Stimulated activated CD4-positive, alpha-beta T cell treated with anti-CD3 and anti-CD28 coated beads, Interleukin-2, amount 100 ng/mL, for 24 hours (primary cell): Measurements from ENCODE around the gene CHCHD3.

Experiments
- DNase-seq, 2 donors: peaks; one replicate each; pipeline ENCODE4 v3.0.0-alpha.2; 2020

Gene CHCHD3

DNA sequence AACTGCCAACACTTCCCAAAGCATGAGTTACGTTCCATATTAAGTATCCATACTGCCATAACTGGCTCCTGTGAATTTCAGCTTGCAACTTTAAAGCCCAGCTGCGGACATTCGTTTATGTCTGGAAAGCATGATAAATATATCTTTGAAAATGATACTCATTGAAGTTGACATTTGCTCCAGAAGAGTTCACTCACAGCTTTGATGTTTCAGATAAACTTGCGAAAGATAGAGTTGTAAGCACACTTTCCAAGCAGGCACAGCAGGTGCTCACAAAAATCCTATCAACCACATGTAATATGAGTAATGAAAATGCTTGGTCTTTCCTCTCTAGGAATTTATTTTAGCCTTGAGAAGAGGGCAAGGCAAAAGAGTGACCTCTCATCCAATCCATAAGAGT, 4.5 kb downstream of the CHCHD3 start:
- DNase-seq = no peak

DNA sequence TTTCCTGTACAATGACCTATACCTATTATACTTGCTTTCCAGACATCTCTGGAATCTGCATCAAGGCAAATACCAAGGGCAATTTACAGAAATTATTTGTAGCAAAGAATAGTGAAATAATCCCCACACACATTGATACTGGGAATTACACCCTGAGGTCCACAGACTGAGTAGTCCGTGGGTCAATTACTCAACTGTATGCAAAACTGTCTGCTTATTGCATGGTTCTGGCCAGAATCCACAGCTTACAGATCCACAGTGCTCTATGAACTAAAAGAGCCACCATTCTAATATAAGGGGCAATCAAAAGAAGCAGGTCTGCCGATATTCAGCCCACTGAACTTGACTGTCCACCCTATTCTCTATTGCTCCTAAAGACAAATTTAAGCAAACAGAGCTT, 5.7 kb downstream of the CHCHD3 start:
- DNase-seq = no peak

DNA sequence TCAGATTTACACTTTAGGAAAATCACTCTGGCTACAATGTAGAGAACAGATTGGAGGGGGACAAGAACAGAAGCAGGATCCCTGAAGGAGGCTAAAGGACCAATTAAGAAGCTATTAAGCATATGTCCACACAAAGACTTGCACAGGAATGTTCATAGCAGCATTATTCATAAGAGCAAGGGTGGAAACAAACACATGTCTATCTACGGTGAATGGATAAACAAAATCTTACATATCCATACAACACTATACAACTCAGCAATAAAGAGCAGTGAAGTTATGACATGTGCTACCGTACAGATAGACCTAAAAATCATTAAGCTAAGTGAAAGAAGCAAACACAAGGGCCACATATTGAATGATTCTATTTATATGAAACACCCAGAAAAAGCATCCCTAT, 10.4 kb downstream of the CHCHD3 start:
- DNase-seq = no peak

DNA sequence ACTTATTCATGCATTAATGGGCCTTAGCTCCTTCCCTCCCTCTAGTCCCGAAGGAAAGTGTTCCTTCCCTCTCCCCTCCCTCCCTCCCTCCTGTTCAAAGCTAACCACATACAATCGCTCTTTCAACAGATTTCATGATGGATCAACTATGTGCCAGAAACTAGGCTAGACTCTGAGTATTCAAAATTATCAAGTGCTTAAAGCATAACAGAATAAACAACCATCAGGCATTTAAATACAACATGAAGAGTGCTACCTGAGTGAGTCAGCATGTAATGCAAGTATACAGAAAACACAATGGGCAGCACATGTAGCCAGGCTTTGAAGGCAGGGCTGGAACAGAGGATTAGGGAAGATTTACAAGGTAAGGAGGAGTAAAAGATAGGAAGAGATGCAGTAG, 11.3 kb downstream of the CHCHD3 start:
- no peak for DNase-seq

DNA sequence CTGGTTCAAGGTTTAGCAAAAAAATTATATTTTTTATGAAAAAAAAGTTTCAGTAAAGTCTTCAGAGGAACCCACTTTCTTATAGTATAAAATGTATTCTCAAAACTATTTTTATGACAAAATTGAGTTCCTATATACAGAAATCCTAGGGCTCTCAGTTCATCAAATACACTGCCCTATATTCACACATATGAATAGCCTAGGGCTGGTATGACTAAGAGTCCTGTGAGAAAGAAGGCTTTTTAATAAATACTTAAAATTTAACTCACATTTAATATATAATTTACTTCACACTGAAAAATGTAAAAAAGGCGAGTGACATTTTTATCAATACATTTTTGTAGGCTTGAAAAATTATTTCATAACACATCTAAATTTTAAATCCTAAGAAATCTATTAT, 16.6 kb downstream of the CHCHD3 start:
- no peak for DNase-seq

DNA sequence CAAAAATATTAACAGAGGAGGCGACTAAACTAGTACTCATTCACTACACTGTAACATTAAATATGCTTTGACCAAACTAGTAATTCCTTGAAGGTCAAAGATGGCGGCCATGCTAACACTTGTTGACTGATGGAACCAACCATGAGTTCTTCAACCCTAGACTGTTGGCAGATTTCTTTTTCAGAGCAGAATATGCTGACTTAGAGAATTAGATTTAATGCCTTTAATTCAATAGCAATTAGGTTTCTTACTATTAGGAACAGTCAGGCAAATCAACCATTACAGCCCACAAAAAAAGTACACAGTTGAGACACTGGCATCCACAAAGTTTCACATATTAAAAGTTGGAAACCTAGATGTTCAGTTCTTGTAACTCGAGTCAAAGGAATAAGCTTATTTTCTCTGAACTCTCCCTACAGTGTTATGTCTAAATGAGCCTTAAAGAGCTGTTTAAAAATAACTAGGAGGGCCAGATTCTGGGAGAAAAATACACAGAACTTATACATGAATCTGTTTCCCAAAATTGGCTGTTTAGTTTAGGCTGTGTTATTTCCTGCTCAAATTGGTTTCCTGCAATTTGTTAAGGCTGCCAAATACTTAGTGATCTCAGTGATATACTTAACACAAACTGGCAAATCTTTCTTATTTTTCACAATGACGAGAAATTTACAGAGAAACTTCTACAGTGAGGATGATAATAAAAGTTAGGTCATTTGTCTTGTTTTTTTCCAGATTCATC, 17.6 kb downstream of the CHCHD3 start:
- no peak for DNase-seq

DNA sequence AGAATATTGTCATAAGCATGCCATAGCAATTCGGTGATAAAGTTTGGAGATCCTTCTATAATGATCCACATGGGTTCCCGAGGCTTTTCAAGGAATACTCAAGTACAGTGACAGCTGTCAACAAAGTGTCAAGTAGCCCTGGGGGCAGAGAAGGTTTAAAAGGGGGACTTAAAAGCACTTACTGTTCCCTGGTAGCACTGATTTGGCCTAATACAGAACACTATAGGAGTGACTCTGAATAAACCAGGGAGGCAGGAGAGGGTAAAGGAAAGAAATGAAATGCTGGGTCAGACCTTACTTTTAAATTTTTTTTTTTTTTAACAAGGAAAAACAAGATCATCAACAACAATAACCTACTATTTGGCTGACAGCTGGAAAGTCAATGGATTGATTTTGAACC, 20.1 kb downstream of the CHCHD3 start:
- DNase-seq = no peak

DNA sequence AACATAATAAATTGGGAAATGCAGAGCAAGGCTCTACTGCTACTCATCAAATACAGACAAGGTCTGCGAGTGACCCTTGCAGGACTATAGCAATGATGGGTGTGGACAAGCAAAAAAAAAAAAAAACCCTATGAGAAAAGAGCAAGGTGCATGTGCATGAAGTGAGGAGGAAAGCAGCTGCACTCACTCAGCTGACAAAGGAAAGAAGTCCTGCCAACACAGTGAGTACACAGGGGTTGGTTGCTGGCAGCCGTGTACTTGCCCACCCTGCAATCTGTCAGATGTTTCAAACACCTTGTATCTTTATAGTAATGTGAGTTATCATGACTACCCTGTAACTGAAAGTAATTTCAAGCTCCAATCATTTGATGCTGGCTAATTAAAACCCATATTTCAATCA, 20.5 kb downstream of the CHCHD3 start:
- no peak for DNase-seq

DNA sequence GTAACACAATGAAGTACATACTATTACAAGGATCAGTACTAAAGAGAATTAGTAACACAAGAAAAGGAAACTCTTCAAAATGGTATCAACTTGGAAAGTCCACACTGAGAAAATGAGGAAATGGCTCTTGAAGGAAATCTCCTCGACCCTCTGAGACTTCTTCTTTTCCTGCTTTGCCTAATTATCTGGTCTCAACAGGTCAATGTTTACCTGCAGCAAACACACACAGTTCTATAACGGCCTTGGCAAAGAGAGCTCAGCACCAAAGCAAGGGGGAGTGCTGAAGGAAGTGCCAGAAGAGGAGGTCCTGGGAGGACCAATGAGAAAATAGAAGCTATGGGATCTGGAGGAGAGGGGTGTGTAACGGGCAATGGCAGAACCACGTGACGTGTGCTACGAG, 21.9 kb downstream of the CHCHD3 start:
- no peak for DNase-seq

DNA sequence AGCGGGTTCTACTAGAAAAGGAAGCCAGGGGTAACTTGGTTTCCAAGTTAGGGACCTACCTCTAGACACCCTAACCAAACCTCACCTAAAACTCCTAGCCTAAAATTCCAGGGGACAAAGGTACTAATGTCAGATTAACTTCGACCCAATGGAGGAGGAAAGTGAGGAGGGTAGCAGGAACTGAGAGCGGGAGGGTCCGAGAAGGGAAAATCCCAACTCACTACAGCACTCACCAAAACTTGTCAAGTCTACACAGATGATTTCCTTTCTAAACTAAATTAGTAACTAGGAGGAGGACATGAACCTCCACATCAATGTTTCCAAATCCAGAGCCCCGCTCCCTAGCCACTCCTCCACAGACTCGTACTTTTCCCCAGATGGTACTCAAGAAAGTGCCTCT, 22.6 kb downstream of the CHCHD3 start:
- no peak for DNase-seq

DNA sequence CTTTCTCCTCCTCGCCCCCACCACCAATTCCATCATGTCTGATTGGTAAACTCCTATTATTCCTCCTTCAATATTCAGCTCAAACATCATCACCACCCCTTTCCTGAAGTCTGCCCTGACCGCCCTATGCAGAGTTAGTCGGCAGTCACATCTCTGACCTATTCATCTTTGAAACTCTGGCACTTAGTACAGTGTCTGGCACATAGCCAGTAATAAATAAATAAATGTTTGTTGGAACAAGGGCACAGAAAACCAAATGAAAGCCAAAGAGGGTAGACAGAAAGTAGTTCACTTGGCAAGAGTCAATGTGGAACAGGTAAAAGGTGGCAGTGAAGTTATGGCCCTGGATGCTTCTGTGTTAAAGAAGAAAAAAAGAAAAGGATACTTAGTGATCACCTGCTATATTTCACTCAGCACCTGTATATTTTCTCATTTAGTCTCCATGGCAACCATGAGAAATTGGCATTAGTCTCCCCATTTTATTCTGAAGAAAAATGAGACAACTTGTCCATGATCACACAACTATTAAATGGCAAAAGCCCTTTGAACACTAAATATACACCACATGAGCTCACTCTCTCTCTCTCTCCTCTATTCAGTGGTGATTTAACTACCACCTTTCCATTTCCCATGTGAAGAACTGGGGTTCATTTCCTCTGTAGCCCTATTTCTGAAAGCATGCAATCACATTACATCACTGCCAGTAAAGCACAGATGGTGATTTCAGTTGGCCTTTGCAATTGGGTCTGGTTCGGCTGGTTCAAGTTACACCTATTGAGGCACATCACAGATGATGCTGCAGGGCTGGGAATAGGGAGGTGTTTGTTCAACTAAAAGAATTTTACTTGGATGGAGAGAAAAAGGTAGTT, 25.3 kb downstream of the CHCHD3 start:
- DNase-seq = no peak

DNA sequence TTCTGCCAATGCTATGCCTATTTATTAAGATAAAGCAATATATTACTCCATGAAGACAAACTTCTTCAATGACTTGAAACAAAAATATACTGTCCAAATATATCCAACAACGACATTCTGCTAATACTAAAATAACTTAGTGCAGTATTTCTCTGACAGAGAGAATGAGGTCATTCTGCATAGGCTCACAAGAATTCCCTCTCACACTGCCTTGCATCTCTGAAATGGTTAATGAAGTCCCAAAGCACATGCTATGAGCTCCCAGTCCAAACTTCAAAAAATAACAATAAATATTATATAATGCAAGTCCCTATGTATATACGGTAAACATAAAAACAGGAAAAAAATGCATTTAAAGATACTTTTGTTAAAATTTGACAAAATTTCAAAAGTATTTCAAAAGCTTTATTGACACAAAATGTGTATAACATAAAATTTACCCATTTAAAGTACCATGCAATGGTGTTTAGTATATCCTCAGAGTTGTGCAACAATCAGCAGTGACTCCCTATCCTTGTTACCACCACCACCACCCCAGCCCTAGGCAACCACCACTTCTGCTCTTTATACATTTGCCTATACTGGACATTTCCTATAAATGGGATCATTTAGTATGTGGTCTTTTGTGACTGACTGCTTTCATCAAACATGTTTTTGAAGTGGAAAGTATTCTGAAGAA, 27.6 kb downstream of the CHCHD3 start:
- no peak for DNase-seq

DNA sequence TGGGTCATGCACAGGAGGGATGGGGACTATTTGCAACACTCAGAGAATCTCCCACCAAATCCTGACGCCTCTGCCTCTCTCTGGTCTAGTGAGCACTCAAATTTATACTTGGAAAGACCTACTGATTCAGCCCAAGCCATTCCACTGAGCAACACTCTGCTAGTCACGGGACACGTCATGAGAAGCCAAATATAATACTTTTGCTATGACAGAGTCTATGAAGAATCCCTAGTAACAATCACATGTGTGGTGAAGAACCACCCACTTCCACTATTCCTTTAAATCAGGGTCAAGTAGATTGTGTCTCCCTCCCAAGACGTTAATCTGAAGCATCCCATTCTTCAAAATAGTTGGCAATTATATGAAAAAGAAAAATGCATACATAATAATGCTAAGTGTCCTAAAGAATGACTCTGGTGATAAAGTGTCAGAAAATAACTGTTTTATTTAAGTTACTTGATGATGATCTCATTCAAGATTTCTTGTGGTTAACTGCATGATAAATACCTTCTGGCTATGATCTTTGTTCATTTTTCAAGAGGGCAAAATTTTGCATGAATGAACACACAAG, 28.5 kb downstream of the CHCHD3 start:
- DNase-seq = no peak

DNA sequence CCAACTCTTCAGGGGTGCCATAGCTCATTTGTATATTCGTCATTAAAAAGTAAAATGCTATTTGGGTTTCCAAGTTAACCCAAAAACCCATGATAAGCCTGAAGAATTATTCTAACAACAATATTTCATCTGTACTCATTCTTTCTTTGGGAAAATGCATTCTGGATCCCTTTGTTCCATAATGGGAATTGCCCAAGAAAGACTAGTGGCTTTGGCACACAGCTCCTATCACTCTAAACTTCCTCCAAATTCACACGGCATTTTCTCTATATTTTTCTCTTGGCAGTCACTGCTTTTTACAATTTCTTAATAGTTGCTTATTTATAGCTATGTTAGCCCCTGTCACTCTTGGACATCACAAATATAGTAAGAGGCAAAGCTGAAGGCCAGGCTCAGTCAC, 29.1 kb downstream of the CHCHD3 start:
- DNase-seq = no peak

DNA sequence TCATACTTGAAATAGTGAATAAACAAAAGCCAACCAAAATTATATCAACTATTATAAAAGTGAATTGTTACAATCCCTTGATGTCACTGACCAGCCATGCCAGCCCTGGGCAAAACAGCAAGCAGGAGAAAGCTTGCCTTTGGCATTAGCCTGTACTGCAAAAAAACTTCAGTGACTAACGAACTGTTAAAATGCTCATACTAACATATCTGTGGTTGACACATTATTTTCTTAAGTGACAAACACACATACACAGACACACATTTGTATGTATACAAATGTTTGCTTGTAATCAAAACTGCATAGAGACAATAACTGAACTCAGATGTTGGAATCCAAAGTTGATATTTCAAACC, 29.5 kb downstream of the CHCHD3 start:
- DNase-seq = no peak

DNA sequence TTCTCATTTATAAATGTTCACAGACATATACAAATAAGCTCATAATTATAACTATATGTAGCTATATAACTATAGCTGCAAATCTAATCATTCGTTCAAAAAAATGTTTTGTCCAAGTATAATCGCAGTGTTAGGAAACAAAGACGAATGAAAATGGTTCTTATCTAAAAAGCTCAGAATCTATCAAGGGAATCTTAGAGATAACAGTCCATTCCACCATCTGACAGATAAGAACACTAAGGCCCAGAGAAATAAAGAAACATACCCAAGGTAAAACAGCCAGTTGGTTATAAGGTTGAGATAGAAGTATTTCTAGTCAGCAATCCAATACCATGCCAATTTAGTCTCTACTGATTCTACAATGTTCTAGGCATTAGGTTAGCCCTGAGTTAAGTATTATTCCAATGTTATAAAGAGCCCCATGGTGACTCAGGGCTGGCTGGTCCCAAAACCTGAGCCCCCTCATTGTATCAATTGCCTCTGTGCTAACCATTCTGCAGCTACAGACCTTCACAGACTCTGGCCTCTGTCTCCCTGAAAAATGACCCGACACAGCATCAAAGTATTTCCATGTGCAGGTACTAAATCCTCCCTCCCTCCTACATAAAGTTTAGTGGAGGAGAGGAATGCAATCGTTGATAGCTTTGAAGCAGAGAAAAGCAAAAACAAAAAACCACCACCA, 30.0 kb downstream of the CHCHD3 start:
- no peak for DNase-seq

DNA sequence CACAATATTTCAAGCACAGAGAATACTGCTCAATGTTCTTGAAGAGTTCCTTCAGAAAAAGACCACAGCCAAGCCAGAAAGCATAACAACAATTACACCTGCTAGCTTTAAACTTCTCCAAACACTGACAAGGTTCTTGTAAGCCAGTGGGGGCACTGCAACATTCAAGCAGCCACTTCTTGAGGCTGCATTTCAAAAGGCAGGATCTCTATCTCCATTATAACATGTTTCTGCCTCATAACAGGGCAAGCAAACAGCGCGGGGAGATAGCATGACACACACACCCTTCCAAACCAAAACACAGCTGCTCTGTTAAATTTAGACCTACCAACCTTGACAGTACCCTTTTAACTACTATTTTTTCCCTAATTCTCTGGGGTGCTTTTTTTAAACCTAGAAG, 30.8 kb downstream of the CHCHD3 start:
- DNase-seq = no peak

DNA sequence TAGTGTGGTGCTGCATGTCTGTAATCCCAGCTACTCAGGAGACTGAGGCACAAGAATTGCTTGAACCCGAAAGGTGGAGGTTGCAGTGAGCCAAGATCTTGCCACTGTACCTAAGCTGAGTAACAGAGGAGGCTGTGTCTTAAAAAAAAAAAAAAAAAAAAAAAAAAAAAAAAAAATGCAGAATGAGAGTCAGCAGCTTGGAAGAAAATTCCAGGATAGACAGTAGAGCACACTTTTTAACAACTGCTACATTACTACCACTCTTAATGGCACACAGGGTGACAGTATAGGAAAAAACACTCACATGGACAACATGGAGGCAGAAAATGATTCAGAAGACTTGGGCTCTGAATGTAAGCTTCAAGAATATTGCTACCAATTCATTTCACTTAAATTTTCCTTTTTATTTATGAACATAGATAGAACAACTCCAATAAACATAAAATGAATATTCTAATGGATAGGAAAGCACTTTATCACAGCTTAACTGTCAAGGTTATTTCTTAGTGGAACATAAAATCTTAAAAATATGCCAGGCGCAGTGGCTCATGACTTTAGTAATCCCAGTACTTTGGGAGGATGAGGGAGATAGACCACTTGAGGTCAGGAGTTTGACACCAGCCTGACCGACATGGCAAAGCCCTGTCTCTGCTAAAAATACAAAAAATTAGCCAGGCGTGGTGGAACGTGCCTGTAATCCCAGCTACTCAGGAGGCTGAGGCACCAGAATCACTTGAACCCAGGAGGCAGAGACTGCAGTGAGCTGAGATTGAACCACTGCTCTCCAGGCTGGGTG, 31.5 kb downstream of the CHCHD3 start:
- no peak for DNase-seq

DNA sequence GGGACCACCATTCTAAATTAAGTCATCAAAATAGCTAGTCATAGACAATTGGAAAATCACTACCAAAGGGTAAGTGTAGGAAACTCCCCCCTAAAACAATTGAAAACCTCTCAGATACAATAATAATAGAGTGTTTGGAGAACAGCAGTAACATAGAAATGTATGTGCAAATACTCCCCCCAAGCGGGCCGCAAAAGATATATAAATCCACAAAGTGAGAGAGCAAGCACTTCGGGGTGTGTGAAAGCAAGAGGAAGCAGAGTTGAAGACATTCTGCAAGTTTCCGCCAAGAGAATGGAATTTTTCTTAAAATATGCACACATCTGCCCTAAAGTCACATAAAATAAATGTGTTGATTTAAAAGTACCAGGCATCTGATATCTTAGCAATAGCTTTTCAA, 33.3 kb downstream of the CHCHD3 start:
- DNase-seq = no peak

DNA sequence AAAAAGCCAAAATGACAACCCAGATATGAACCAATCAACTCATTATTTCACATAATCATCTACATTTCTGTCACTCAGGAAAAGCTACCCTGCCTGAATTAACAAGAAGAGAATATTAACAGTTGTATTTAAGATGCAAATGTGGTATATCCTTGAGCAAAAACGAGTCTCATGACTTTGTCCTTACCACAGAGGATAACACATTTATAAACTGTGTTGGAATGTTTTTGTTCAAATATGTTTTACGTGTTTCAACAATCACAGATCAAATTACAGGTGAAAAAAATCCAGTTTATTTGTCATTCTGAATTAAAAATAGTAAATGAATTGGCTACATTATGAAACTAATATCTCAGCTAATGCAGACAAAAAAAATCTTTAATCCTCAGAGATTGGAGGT, 34.6 kb downstream of the CHCHD3 start:
- DNase-seq = no peak

DNA sequence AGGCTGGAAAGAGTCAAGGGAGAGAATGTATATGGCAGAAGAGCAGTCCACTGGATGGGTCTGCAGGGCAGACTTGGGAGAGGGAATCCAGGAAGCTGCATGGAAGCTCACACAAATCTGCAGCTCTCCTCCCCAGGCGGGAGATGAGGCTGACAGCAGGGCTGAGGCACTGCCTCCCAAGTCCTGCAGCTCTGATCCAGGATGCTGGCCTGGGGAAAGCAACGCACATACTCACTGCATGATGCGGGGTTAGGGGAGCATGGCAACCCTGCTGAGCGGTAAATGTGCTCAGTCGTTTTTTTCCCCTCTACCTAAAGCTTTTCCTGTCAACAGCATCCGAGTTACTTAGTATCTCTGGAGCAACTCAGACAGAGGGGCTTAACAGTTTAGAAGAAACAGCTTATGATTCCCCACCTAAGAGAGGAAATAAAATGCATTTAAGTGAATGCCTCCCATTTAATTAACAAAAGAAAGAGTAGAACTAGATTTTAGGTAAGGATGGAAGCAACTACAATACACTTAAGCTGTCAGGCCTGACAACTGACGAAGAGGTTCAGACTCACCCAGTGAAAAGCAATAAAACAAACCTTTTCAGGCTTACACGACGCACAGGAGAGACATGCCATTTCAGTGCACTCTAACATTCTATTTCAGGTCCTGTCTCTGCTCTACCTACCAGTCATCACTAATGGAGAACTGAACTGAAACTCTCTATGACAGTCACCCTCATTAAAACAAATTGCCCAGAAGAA, 37.0 kb downstream of the CHCHD3 start:
- DNase-seq = no peak
